ENCODE measurements around the gene LFNG. TPM values are rescaled to one million over a fixed set of nuclear protein-coding genes. Genes with fewer than 3 reads are reported as not detected.
A peak's percentile ranks its signal among the peaks of the same experiment; 100 is the strongest.

LFNG gene
- total RNA-seq, 4 donors from 2014 or later: 105 to 198 (median 150) TPM

DNA sequence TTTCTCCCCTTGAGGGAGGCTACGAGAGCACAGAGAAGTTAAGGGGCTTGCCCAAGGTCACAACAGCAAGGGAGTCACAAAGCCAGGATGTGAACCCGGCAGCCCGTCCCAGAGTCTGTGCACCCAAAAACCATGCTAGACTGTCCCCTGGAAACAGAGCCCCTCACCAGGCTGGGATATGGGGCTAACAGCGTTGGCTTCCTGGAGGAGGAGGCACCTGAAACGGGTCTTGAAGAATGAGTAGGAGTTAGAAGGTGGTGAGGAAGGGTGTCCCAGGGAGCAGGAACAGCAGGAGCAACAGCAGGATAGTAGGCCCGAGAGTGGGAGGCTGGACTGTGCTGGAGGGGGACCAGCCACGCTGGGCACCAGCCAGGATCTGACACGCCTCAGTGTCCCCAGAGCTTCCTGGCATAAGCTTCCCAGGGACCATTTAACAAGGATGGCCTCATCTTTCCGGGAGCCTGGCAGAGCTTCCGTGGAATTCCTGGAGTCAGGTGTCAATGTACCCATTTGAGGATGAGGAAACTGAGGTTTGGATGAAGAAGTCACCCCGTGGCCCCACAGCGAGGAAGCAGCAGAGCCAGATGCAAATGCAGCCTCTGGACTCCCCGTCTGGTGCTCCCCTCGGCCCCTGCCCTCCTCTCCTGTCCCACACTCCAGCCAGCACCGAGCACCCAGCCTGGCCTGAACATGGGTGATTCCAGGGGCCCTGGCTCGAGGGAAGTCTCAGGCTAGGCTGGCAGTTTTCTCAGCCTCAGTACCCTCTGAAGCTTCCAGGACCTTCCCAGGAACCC, 40.1 kb upstream of the LFNG start:
- no peak for DNase-seq (ENCODE audit: low spot score in 2 of 2)
- Histone ChIP-seq H3K4me1 (peaks cover 29% of the 10 kb centered on the region), H3K36me3 (no peaks in the 10 kb centered on the region), H3K27me3 (no peaks in the 10 kb centered on the region), H3K27ac (no peak overlapping the region), H3K4me3 (peak overlapping the region; percentile 28), H3K9me3 (no peaks in the 10 kb centered on the region)
- WGBS: 79% methylated on average over 9 of the region's 16 CpGs
- no peak for TF ChIP-seq POLR2A (IDR thresholded peaks at IDR 0.05)
- no peak for TF ChIP-seq EP300 (IDR thresholded peaks at IDR 0.05)
- TF ChIP-seq CTCF (IDR thresholded peaks at IDR 0.05): no peak
- TF ChIP-seq POLR2AphosphoS5 (IDR thresholded peaks at IDR 0.05): no peak

DNA sequence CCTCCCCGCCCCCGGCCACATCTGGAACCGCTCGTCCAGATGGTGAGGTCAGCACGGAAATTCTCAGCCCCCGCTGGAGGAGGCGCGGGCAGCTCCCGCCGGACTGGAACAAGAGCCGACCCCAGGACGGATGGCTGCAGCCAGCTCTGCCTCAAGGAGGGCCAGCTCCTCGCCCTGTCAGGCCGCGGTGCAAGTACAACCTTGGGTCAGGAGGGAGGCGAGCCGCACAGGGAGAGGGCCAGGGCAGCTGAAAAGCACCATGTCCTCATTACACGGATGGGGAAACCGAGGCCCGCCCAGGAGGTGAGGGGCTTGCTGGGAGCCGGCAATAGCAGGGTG, 39.5 kb upstream of the LFNG start:
- H3K27me3 ChIP-seq: no peaks in the 10 kb centered on the region
- H3K9me3 ChIP-seq: no peaks in the 10 kb centered on the region
- H3K27ac ChIP-seq: no peak overlapping the region
- WGBS: no CpG with 5 or more reads among the region's 21 CpGs
- DNase-seq (ENCODE audit: low spot score in 2 of 2): peak in 1 of 2 donors; percentile 78
- peaks cover 29% of the 10 kb centered on the region for H3K4me1 ChIP-seq
- H3K4me3 ChIP-seq: no peak overlapping the region
- no peaks in the 10 kb centered on the region for H3K36me3 ChIP-seq
- TF ChIP-seq CTCF (IDR thresholded peaks at IDR 0.05): no peak
- no peak for TF ChIP-seq EP300 (IDR thresholded peaks at IDR 0.05)
- no peak for TF ChIP-seq POLR2AphosphoS5 (IDR thresholded peaks at IDR 0.05)
- no peak for TF ChIP-seq POLR2A (IDR thresholded peaks at IDR 0.05)

DNA sequence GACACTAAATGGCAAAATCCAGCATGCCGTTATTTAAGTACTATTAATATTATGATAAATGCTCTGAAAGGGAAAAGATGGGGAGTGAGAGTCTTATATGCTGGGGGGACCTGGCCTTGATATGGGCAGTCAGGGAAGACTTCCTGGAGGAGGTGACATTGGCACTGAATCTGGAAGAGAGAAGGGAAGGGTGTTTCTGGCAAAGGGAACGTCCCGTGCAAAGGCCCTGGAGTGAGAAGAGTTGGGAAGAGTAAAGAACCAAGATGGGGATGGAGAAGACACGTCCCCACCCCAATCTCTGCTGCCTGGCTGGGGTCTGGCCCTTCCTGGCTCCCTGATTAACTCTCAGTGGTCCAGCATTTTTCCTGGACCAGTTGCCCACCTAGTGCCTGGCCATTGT, 38.4 kb upstream of the LFNG start:
- Histone ChIP-seq H3K4me1 (peaks cover 29% of the 10 kb centered on the region), H3K27me3 (no peaks in the 10 kb centered on the region), H3K36me3 (no peaks in the 10 kb centered on the region), H3K9me3 (no peaks in the 10 kb centered on the region), H3K27ac (no peak overlapping the region), H3K4me3 (no peak overlapping the region)
- WGBS: 93% methylated on average over 4 of the region's 4 CpGs
- TF ChIP-seq POLR2A (IDR thresholded peaks at IDR 0.05): no peak
- no peak for TF ChIP-seq EP300 (IDR thresholded peaks at IDR 0.05)
- TF ChIP-seq CTCF (IDR thresholded peaks at IDR 0.05): no peak
- TF ChIP-seq POLR2AphosphoS5 (IDR thresholded peaks at IDR 0.05): no peak
- no peak for DNase-seq (ENCODE audit: low spot score in 2 of 2)

DNA sequence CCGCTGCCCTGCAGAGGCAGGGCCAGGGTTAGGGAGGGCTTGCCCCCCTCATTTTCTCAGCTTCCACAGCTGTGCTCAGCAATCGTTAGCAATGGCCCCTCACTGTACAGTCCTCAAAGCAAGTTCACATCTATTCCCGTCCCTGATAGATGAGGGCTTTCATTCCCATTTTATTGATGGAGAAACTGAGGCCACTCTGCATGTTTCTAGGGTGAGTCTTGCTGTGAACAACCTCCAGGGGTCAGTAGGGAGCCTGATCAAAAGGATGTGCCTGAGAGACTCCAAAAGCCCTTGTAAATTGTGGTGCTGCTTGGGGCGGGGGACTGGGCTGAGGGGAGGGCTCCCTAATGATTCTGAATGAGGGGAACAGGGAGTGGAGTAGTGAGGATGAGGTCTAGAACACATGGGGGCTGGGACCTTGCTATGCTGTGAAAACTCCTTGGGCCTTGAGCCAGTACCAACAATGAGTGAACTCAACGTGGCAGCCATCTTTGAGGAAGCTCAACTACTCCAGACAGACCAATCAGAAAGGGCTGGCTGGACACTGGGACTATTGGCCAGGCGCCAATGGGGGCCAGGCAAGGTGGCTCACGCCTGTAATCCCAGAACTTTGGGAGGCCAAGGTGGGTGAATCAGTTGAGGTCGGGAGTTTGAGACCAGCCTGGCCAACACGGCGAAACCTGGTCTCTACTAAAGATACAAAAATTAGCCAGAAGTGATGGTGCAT, 36.7 kb upstream of the LFNG start:
- no peak overlapping the region for H3K4me3 ChIP-seq
- no peaks in the 10 kb centered on the region for H3K27me3 ChIP-seq
- H3K27ac ChIP-seq: no peak overlapping the region
- WGBS: 85% methylated on average over 10 of the region's 10 CpGs
- peaks cover 22% of the 10 kb centered on the region for H3K4me1 ChIP-seq
- H3K9me3 ChIP-seq: no peaks in the 10 kb centered on the region
- no peak for TF ChIP-seq EP300 (IDR thresholded peaks at IDR 0.05)
- TF ChIP-seq POLR2AphosphoS5 (IDR thresholded peaks at IDR 0.05): no peak
- no peak for TF ChIP-seq POLR2A (IDR thresholded peaks at IDR 0.05)
- TF ChIP-seq CTCF (IDR thresholded peaks at IDR 0.05): no peak
- no peak for DNase-seq (ENCODE audit: low spot score in 2 of 2)
- no peaks in the 10 kb centered on the region for H3K36me3 ChIP-seq

DNA sequence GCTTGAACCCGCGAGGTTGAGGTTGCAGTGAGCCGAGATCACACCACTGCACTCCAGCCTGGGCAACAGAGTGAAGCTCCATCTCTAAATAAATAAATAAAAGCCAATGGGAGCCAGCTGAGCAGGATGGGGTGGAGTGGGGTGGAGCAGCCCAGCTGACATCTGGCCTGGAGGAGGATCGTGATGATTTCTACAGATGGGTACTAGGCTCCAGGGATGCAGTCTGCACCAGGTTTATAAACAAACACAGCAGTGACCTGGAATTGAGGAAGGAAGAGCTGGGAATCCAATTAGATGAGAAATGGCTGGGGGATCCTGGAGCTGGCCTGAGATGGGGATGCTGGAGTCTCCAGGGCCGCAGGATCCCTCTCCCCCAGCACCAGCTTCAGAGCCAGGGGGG, 36.1 kb upstream of the LFNG start:
- H3K4me1 ChIP-seq: peaks cover 22% of the 10 kb centered on the region
- TF ChIP-seq CTCF (IDR thresholded peaks at IDR 0.05) (no peak), POLR2AphosphoS5 (IDR thresholded peaks at IDR 0.05) (no peak), EP300 (IDR thresholded peaks at IDR 0.05) (no peak), POLR2A (IDR thresholded peaks at IDR 0.05) (no peak)
- 68% methylated on average over 5 of the region's 5 CpGs for WGBS
- no peaks in the 10 kb centered on the region for H3K27me3 ChIP-seq
- no peak overlapping the region for H3K4me3 ChIP-seq
- H3K27ac ChIP-seq: no peak overlapping the region
- no peak for DNase-seq (ENCODE audit: low spot score in 2 of 2)
- H3K36me3 ChIP-seq: no peaks in the 10 kb centered on the region
- H3K9me3 ChIP-seq: no peaks in the 10 kb centered on the region
